Adipose tissue (tissue), 3 donors: ENCODE data around the gene RNASEL. TPM values are rescaled to one million over a fixed set of nuclear protein-coding genes. Genes with fewer than 3 reads are reported as not detected.

Experiments used
- H3K27ac ChIP-seq: one replicate; pipeline ENCODE4 v1.5.1; 2013; ENCODE audit warnings: low read depth, low read length
- WGBS, 3 donors: extraction: QIAGEN DNeasy Blood & Tissue Kit; methylation state at CpG; one replicate each; pipeline ENCODE4 v1.1.7; 2013; 5-methylcytosine and 5-hydroxymethylcytosine counted together
- polyA plus RNA-seq, 3 donors: library from polyadenylated mRNA; stranded (reverse); fragments of 200-250 nt; gene quantifications; one replicate each; pipeline ENCODE4 v1.2.3, GENCODE V29; 2013
- donor health status: healthy with polysubstance abuse.
- donor health status: Bipolar disorder and iron deficiency.
- donor health status: healthy.

RNASEL gene
- polyA plus RNA-seq, 3 donors = 2.0 to 6.1 (median 3.2) TPM

GRCh38 chr1:182625024-182625423 lies 36.0 kb upstream of the RNASEL start:
- H3K27ac ChIP-seq = no peak overlapping the region
- 82 to 88% (median 86%) methylated on average over 3 of the region's 3 CpGs for WGBS, 3 donors

DNA sequence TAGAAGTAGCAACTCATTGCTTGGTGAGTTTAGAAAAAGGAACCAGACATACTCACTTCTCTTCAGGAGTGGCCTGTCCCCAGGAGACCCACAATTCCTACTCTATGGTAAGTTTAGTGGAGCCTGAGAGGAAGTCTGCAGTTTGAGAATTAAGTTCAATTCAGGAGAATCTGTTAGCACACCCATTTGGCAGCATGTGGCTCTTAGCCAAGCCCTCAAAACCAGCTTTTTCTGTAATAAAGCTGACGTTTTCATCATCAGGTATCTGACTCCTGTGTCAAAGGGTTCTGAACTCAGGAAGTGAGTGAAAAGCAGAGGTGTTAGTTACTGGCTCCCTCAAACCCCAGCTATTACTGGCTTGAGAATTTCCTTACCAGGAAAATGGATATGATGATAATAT lies 35.5 kb upstream of the RNASEL start:
- no peak overlapping the region for H3K27ac ChIP-seq
- 15 to 38% (median 30%) methylated on average over 1 of the region's 1 CpG for WGBS, 3 donors

GRCh38 chr1:182622901-182623528 lies 34.0 kb upstream of the RNASEL start:
- no peak overlapping the region for H3K27ac ChIP-seq
- 38 to 78% (median 55%) methylated on average over 6 of the region's 6 CpGs for WGBS, 3 donors

DNA sequence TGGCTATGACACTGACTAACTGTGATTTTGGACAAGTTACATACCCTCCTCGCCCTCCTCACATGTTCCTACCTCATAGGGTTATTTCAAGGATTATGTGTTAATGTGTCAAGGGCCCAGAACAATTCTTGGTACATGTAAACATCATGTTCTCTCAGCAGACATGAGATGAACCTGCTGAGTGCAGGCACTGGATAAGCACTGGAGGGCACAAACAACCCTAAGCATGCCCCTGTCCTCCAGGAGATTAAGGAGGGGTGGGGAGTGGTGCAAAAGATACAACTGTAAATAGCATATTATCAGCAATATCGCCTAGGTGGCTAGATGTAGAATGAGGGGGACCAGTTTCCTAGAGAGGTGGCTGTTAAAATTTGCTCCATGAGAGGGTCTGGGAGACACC lies 32.9 kb upstream of the RNASEL start:
- WGBS, 3 donors = 81 to 93% (median 92%) methylated on average over 2 of the region's 2 CpGs
- no peak overlapping the region for H3K27ac ChIP-seq

GRCh38 chr1:182620924-182621585 lies 32.0 kb upstream of the RNASEL start:
- H3K27ac ChIP-seq = no peak overlapping the region

DNA sequence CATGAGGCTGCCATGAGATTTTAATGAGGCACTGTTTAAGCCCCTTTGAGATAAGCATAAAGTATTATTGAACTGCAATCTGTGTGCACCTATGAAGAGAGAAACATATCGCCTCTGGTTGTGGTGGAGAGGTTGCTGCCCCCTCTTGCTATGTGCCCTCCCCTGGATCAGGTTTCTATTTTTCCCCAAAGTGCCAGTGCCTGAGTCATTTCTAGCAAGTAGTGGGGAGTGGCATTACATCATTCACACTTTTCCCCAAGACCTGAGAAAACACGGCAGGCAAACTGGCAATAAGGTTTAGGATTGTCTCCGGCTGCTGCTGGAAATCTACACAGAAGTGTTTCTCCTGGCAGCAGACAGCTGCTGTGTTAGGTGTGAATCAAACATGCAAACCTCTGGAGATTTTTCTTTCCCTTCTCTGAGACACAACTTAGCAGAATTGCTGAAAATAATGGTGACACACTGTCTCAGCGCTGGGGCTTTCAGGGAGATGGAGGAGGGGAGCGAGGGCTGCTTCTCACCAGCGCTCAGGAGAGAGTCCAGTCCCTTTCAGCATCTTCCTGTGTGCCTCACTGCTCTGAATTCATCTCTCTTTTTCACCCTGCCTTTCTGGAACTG lies 28.8 kb upstream of the RNASEL start:
- WGBS, 3 donors = 66 to 70% (median 68%) methylated on average over 6 of the region's 6 CpGs
- no peak overlapping the region for H3K27ac ChIP-seq

GRCh38 chr1:182617014-182617429 lies 28.0 kb upstream of the RNASEL start:
- 49 to 80% (median 80%) methylated on average over 4 of the region's 4 CpGs for WGBS, 3 donors
- H3K27ac ChIP-seq = no peak overlapping the region

GRCh38 chr1:182616130-182617013 lies 27.3 kb upstream of the RNASEL start:
- WGBS, 3 donors = 6 to 10% (median 9%) methylated on average over 17 of the region's 17 CpGs
- H3K27ac ChIP-seq = no peak overlapping the region

GRCh38 chr1:182615468-182616129 lies 26.5 kb upstream of the RNASEL start:
- H3K27ac ChIP-seq = peak overlapping the region; percentile 71
- WGBS, 3 donors = 14 to 57% (median 17%) methylated on average over 11 of the region's 11 CpGs

DNA sequence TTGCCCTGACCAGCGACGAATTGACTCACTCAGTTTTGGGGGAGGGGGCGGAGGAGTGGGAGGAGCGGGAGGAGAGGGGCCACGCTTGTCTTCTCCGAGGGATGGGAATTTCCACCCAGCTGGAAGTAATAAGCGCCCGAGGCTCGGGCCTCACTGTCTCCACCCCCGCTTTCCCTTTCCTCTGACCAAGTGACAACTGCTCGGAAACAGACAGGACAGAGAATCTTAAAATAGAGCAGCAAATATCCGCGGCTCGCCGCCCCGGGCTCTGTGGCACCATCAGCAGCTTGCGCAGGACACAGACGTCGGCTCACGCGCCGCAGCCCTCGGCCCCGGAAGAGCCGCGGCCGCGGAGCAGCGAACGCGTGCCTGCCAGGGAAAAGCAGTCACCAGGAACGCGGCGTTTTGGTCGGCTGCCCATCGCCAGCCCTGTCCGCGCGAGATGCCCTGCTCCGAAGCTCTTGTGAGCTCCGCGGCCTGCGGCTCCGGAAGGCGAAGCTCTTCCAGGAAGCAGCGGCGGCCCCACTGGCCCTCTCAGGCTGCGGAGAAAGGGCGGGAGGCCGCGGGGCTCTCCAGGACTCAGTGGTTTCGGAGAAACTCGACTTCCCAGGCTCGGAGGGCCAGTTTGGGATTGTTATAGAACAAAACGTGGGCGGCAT lies 25.9 kb upstream of the RNASEL start:
- peak overlapping the region; percentile 71 for H3K27ac ChIP-seq
- 1 to 30% (median 1%) methylated on average over 56 of the region's 56 CpGs for WGBS, 3 donors

GRCh38 chr1:182611787-182612186 lies 22.7 kb upstream of the RNASEL start:
- 61 to 94% (median 91%) methylated on average over 8 of the region's 8 CpGs for WGBS, 3 donors

GRCh38 chr1:182611326-182611725 lies 22.3 kb upstream of the RNASEL start:
- no peak overlapping the region for H3K27ac ChIP-seq
- WGBS, 3 donors = 74 to 78% (median 77%) methylated on average over 1 of the region's 1 CpG

More at GRCh38 chr1:182611787-182612186, 22.7 kb upstream of the RNASEL start:
- no peak overlapping the region for H3K27ac ChIP-seq

GRCh38 chr1:182610606-182611194 lies 21.6 kb upstream of the RNASEL start:
- H3K27ac ChIP-seq = no peak overlapping the region
- 73 to 74% (median 74%) methylated on average over 6 of the region's 6 CpGs for WGBS, 3 donors

- no peak overlapping the region for H3K27ac ChIP-seq
- 81 to 82% (median 82%) methylated on average over 9 of the region's 9 CpGs for WGBS, 3 donors
These were observed 20.0 kb upstream of the RNASEL start for GRCh38 chr1:182608845-182609610.

- WGBS, 3 donors = 49 to 88% (median 84%) methylated on average over 2 of the region's 2 CpGs
- no peak overlapping the region for H3K27ac ChIP-seq
These were observed 19.2 kb upstream of the RNASEL start for GRCh38 chr1:182608236-182608635.

DNA sequence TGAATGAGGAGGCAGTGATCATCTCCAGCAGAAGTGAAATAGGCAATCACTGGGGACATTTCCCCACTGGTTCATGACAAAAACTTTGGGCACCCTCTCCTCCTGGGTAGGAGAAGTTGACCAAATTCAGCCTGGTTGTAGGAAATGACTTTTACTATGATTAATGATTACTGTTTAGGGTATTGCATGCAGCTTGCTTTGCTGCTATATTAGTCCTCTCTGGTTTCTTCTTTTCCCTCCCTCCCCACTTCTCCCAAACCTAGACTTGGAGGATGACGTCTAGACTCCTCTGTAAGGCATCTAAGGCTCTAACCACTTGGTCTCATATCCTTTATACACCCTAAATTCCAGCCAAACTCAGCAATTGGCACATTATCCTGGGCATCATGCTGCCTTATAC lies 18.5 kb upstream of the RNASEL start:
- 67 to 74% (median 73%) methylated on average over 1 of the region's 1 CpG for WGBS, 3 donors
- H3K27ac ChIP-seq = no peak overlapping the region
